Neural cell (in vitro differentiated cells): Measurements from ENCODE around the gene UBE2QL1.

Source experiments
- EP300 ChIP-seq: fragments of 450-650 bp; conservative IDR thresholded peaks from 2 replicates; pipeline ENCODE4 v1.6.1; 2014; ENCODE audit warnings: antibody characterized with exemption, mild to moderate bottlenecking, moderate library complexity; ENCODE audit not compliant: poor library complexity, severe bottlenecking
- EZH2 ChIP-seq: fragments of 200-600, 300-800 bp; shearing (Covaris generic), sonication (generic); IDR thresholded peaks from 2 replicates; pipeline ENCODE4 v1.6.1; 2014; ENCODE audit warnings: antibody characterized with exemption, low read length, borderline replicate concordance, mild to moderate bottlenecking; ENCODE audit not compliant: insufficient read depth, poor library complexity, severe bottlenecking
- MXI1 ChIP-seq: fragments of 450-650 bp; conservative IDR thresholded peaks from 2 replicates; pipeline ENCODE4 v1.6.1; 2014; ENCODE audit warnings: antibody characterized with exemption, mild to moderate bottlenecking; ENCODE audit not compliant: poor library complexity, severe bottlenecking
- POLR2AphosphoS5 ChIP-seq: IDR thresholded peaks from 2 replicates; pipeline ENCODE4 v1.6.1; 2012
- RAD21 ChIP-seq: fragments of 450-650 bp; conservative IDR thresholded peaks from 2 replicates; pipeline ENCODE4 v1.6.1; 2014; ENCODE audit warnings: antibody characterized with exemption, mild to moderate bottlenecking, moderate library complexity
- SMC3 ChIP-seq: fragments of 450-650 bp; conservative IDR thresholded peaks from 2 replicates; pipeline ENCODE4 v1.6.1; 2014; ENCODE audit warnings: antibody characterized with exemption, mild to moderate bottlenecking, moderate library complexity; ENCODE audit not compliant: poor library complexity
- TAF1 ChIP-seq: IDR thresholded peaks from 2 replicates; pipeline ENCODE4 v1.6.1; 2012; ENCODE audit warnings: low read depth
- TF ChIP-seq, protein P1 (sequence below): fragments of 450-650 bp; IDR thresholded peaks from 2 replicates; pipeline ENCODE4 v1.5.1; 2014; ENCODE audit warnings: antibody characterized with exemption, mild to moderate bottlenecking, moderate library complexity; ENCODE audit not compliant: poor library complexity, severe bottlenecking
- TF ChIP-seq, protein P2 (sequence below): IDR thresholded peaks from 2 replicates; pipeline ENCODE4 v1.6.1; 2012; ENCODE audit warnings: borderline replicate concordance

DNA sequence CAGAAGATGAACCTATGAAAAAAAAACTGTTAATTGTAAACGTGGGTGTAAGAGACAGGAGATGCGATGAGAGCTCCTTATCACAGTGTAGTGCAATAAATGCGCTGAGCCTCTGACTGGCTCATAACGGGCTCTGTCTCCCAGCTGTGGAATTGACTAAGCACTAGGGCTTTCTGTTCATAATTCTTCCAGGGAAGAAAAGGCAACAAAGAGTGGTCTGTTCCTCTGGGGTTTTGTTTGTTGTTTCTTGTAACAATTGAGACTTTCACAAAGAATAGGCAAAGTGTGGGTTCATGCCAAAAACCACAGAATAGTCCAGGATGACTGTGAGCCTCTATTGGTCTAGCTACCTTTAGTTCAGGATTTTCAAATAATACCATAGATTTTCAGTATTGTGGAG, 39.4 kb downstream of the UBE2QL1 start:
- TF ChIP-seq EP300 = no peak
- TF ChIP-seq, protein P1, sequence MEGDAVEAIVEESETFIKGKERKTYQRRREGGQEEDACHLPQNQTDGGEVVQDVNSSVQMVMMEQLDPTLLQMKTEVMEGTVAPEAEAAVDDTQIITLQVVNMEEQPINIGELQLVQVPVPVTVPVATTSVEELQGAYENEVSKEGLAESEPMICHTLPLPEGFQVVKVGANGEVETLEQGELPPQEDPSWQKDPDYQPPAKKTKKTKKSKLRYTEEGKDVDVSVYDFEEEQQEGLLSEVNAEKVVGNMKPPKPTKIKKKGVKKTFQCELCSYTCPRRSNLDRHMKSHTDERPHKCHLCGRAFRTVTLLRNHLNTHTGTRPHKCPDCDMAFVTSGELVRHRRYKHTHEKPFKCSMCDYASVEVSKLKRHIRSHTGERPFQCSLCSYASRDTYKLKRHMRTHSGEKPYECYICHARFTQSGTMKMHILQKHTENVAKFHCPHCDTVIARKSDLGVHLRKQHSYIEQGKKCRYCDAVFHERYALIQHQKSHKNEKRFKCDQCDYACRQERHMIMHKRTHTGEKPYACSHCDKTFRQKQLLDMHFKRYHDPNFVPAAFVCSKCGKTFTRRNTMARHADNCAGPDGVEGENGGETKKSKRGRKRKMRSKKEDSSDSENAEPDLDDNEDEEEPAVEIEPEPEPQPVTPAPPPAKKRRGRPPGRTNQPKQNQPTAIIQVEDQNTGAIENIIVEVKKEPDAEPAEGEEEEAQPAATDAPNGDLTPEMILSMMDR = no peak
- TF ChIP-seq RAD21 = no peak
- TF ChIP-seq EZH2 = no peak
- no peak for TF ChIP-seq POLR2AphosphoS5
- no peak for TF ChIP-seq MXI1
- TF ChIP-seq, protein P2, sequence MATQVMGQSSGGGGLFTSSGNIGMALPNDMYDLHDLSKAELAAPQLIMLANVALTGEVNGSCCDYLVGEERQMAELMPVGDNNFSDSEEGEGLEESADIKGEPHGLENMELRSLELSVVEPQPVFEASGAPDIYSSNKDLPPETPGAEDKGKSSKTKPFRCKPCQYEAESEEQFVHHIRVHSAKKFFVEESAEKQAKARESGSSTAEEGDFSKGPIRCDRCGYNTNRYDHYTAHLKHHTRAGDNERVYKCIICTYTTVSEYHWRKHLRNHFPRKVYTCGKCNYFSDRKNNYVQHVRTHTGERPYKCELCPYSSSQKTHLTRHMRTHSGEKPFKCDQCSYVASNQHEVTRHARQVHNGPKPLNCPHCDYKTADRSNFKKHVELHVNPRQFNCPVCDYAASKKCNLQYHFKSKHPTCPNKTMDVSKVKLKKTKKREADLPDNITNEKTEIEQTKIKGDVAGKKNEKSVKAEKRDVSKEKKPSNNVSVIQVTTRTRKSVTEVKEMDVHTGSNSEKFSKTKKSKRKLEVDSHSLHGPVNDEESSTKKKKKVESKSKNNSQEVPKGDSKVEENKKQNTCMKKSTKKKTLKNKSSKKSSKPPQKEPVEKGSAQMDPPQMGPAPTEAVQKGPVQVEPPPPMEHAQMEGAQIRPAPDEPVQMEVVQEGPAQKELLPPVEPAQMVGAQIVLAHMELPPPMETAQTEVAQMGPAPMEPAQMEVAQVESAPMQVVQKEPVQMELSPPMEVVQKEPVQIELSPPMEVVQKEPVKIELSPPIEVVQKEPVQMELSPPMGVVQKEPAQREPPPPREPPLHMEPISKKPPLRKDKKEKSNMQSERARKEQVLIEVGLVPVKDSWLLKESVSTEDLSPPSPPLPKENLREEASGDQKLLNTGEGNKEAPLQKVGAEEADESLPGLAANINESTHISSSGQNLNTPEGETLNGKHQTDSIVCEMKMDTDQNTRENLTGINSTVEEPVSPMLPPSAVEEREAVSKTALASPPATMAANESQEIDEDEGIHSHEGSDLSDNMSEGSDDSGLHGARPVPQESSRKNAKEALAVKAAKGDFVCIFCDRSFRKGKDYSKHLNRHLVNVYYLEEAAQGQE = no peak
- no peak for TF ChIP-seq TAF1
- no peak for TF ChIP-seq SMC3
